Measurements from ENCODE around the gene SFXN5.

- TF ChIP-seq POLR2A (IDR thresholded peaks at IDR 0.05) (no peak), CTCF (IDR thresholded peaks at IDR 0.05) (no peak)
Observed at GRCh38 chr2:73087311-73087710, 15.8 kb upstream of the SFXN5 start.
